ENCODE measurements around the gene PRKG1.

PRKG1 gene

GRCh38 chr10:52136921-52137320, 1062.6 kb downstream of the PRKG1 start:
- TF ChIP-seq EZH2phosphoT487 (IDR thresholded peaks at IDR 0.05; ENCODE audit: borderline replicate concordance, low read length) (no peak), CTCF (IDR thresholded peaks at IDR 0.05; ENCODE audit: low read depth, low read length, poor library complexity, severe bottlenecking) (no peak)
- no peaks in the 10 kb centered on the region for H3K4me1 ChIP-seq (ENCODE audit: control insufficient read depth, low read length)
- H3K4me2 ChIP-seq (ENCODE audit: low read length) = no peak overlapping the region
- no peaks in the 10 kb centered on the region for H3K9me2 ChIP-seq (replicated peaks; ENCODE audit: control insufficient read depth, low read length)
- peaks cover 11% of the 10 kb centered on the region for H3K27me3 ChIP-seq (ENCODE audit: control insufficient read depth, low read length)
- H3K36me3 ChIP-seq (ENCODE audit: control insufficient read depth, low read length) = no peaks in the 10 kb centered on the region
- H3K79me2 ChIP-seq (ENCODE audit: control insufficient read depth, low read length) = no peaks in the 10 kb centered on the region
- no peak overlapping the region for H3K27ac ChIP-seq (ENCODE audit: low read depth, low read length)
- no peaks in the 10 kb centered on the region for H3K9me3 ChIP-seq (ENCODE audit: control insufficient read depth, insufficient read depth, low read length)
- no peak overlapping the region for H3K4me3 ChIP-seq (ENCODE audit: low read length)
- H3F3A ChIP-seq (ENCODE audit: control insufficient read depth, insufficient read depth) = no peaks in the 10 kb centered on the region
- no peaks in the 10 kb centered on the region for H4K20me1 ChIP-seq (ENCODE audit: control insufficient read depth, insufficient read depth, low read depth, low read length)

- no peaks in the 10 kb centered on the region for H3K36me3 ChIP-seq (ENCODE audit: control insufficient read depth, low read length)
- H3K9me3 ChIP-seq (ENCODE audit: control insufficient read depth, insufficient read depth, low read length) = no peaks in the 10 kb centered on the region
- H3F3A ChIP-seq (ENCODE audit: control insufficient read depth, insufficient read depth) = no peaks in the 10 kb centered on the region
- no peaks in the 10 kb centered on the region for H3K79me2 ChIP-seq (ENCODE audit: control insufficient read depth, low read length)
- TF ChIP-seq EZH2phosphoT487 (IDR thresholded peaks at IDR 0.05; ENCODE audit: borderline replicate concordance, low read length) = no peak
- no peak for TF ChIP-seq CTCF (IDR thresholded peaks at IDR 0.05; ENCODE audit: low read depth, low read length, poor library complexity, severe bottlenecking)
- no peaks in the 10 kb centered on the region for H3K9me2 ChIP-seq (replicated peaks; ENCODE audit: control insufficient read depth, low read length)
- H4K20me1 ChIP-seq (ENCODE audit: control insufficient read depth, insufficient read depth, low read depth, low read length) = no peaks in the 10 kb centered on the region
- no peak overlapping the region for H3K4me2 ChIP-seq (ENCODE audit: low read length)
- no peak overlapping the region for H3K4me3 ChIP-seq (ENCODE audit: low read length)
- no peak overlapping the region for H3K27ac ChIP-seq (ENCODE audit: low read depth, low read length)
- H3K4me1 ChIP-seq (ENCODE audit: control insufficient read depth, low read length) = no peaks in the 10 kb centered on the region
- H3K27me3 ChIP-seq (ENCODE audit: control insufficient read depth, low read length) = peaks cover 11% of the 10 kb centered on the region
Measured at GRCh38 chr10:52143338-52143737, 1069.1 kb downstream of the PRKG1 start.

- Histone ChIP-seq H3K79me2 (ENCODE audit: control insufficient read depth, low read length) (no peaks in the 10 kb centered on the region), H3K9me2 (replicated peaks; ENCODE audit: control insufficient read depth, low read length) (no peaks in the 10 kb centered on the region), H3F3A (ENCODE audit: control insufficient read depth, insufficient read depth) (no peaks in the 10 kb centered on the region), H3K4me2 (ENCODE audit: low read length) (no peak overlapping the region), H3K4me3 (ENCODE audit: low read length) (no peak overlapping the region), H3K36me3 (ENCODE audit: control insufficient read depth, low read length) (no peaks in the 10 kb centered on the region), H3K9me3 (ENCODE audit: control insufficient read depth, insufficient read depth, low read length) (no peaks in the 10 kb centered on the region), H3K27ac (ENCODE audit: low read depth, low read length) (no peak overlapping the region), H4K20me1 (ENCODE audit: control insufficient read depth, insufficient read depth, low read depth, low read length) (no peaks in the 10 kb centered on the region), H3K27me3 (ENCODE audit: control insufficient read depth, low read length) (peaks cover 7% of the 10 kb centered on the region), H3K4me1 (ENCODE audit: control insufficient read depth, low read length) (no peaks in the 10 kb centered on the region)
- TF ChIP-seq EZH2phosphoT487 (IDR thresholded peaks at IDR 0.05; ENCODE audit: borderline replicate concordance, low read length) = no peak
- TF ChIP-seq CTCF (IDR thresholded peaks at IDR 0.05; ENCODE audit: low read depth, low read length, poor library complexity, severe bottlenecking) = no peak
Measured at GRCh38 chr10:52145636-52146035, 1071.3 kb downstream of the PRKG1 start.

GRCh38 chr10:52146766-52147165, 1072.5 kb downstream of the PRKG1 start:
- Histone ChIP-seq H3K4me2 (ENCODE audit: low read length) (no peak overlapping the region), H3K36me3 (ENCODE audit: control insufficient read depth, low read length) (no peaks in the 10 kb centered on the region), H3K27ac (ENCODE audit: low read depth, low read length) (no peak overlapping the region), H3K9me2 (replicated peaks; ENCODE audit: control insufficient read depth, low read length) (no peaks in the 10 kb centered on the region), H3K27me3 (ENCODE audit: control insufficient read depth, low read length) (0 out of 2 replicates have a peak, but pooled peaks cover 3% of the 10 kb centered on the region), H3F3A (ENCODE audit: control insufficient read depth, insufficient read depth) (no peaks in the 10 kb centered on the region), H3K4me3 (ENCODE audit: low read length) (no peak overlapping the region), H3K4me1 (ENCODE audit: control insufficient read depth, low read length) (no peaks in the 10 kb centered on the region), H3K79me2 (ENCODE audit: control insufficient read depth, low read length) (no peaks in the 10 kb centered on the region), H3K9me3 (ENCODE audit: control insufficient read depth, insufficient read depth, low read length) (no peaks in the 10 kb centered on the region), H4K20me1 (ENCODE audit: control insufficient read depth, insufficient read depth, low read depth, low read length) (no peaks in the 10 kb centered on the region)
- TF ChIP-seq EZH2phosphoT487 (IDR thresholded peaks at IDR 0.05; ENCODE audit: borderline replicate concordance, low read length) (no peak), CTCF (IDR thresholded peaks at IDR 0.05; ENCODE audit: low read depth, low read length, poor library complexity, severe bottlenecking) (no peak)
